HepG2 (cell line): ENCODE results near the gene FBN3. TPM values are rescaled to one million over a fixed set of nuclear protein-coding genes. Genes with fewer than 3 reads are reported as not detected.

Experiments used
- ATAC-seq: fragments of 200-7000 bp; cut with Tn5 transposase; 3 replicates; pipeline ENCODE4 v1.9.1; 2020; ENCODE audit warnings: mild to moderate bottlenecking, moderate library complexity
- BruUV-seq: library from RNA; stranded (reverse); fragments of 400-500 nt; replicated peaks from 2 replicates; lab custom pipeline; 2021; lab: Mats Ljungman, UMichigan
- CTCF ChIA-PET: fragments of 300-600 bp; formaldehyde crosslinking; extraction: SDS; loops from one replicate; lab custom pipeline; 2021; ENCODE audit warnings: low total read pairs, inconsistent platforms, low intra/inter-chr PET ratio; lab: Yijun Ruan, JAX
- POLR2A ChIA-PET: fragments of 350-600 bp; sonication (Branson Sonifier 250); formaldehyde crosslinking; loops from one replicate; lab custom pipeline; 2020; ENCODE audit warnings: antibody characterized with exemption, inconsistent platforms; lab: Yijun Ruan, JAX
- DNase-seq: peaks from one replicate; pipeline ENCODE4 v3.0.0-alpha.2; 2015; ENCODE audit warnings: low spot score
- FAIRE-seq: peaks from 3 replicates; lab custom pipeline; 2011; peaks lifted over from hg19 to GRCh38; lab: Jason Lieb, UNC
- H2AFZ ChIP-seq: one replicate; pipeline ENCODE4 v1.6.1; 2011; ENCODE audit warnings: low read length, inconsistent platforms
- H3K27ac ChIP-seq: fragments of 300-600 bp; 3 replicates; pipeline ENCODE4 v1.8.0; 2011; ENCODE audit warnings: mixed run types, mild to moderate bottlenecking, mixed read lengths, low read length, inconsistent platforms; ENCODE audit not compliant: insufficient read depth; ENCODE audit errors: extremely low read length
- H3K27me3 ChIP-seq, 2 experiments: fragments of 200-600 bp in 1 of 2; 2 replicates in 1 of 2; 3 replicates in 1 of 2; pipeline versions ENCODE4 v1.6.0 to v1.8.0; 2011; ENCODE audit warnings: low read length in 2 of 2, mild to moderate bottlenecking in 2 of 2, moderate library complexity in 2 of 2, inconsistent platforms in 1 of 2; ENCODE audit not compliant: insufficient read depth in 2 of 2, control insufficient read depth in 1 of 2
- H3K36me3 ChIP-seq, 2 experiments: fragments of 200-600 bp in 1 of 2; replicated peaks in 1 of 2; 2 replicates in 1 of 2; 3 replicates in 1 of 2; pipeline versions ENCODE4 v1.5.1 to v1.8.0; 2011; ENCODE audit warnings: low read length in 2 of 2, inconsistent platforms in 1 of 2; ENCODE audit not compliant: insufficient read depth in 2 of 2, control insufficient read depth in 1 of 2
- H3K4me1 ChIP-seq: 2 replicates; pipeline ENCODE4 v1.5.1; 2012; ENCODE audit warnings: low read length, inconsistent platforms; ENCODE audit not compliant: insufficient read depth
- H3K4me2 ChIP-seq: 2 replicates; pipeline ENCODE4 v1.6.0; 2011; ENCODE audit warnings: low read depth, low read length, inconsistent platforms
- H3K4me3 ChIP-seq, 3 experiments: fragments of 200-600 bp in 1 of 3; sonication (generic), shearing (Covaris generic) in 1 of 3; replicated peaks in 1 of 3; 2 replicates each; pipeline ENCODE4 v1.5.1; 2011 to 2016; ENCODE audit warnings: low read length in 3 of 3, inconsistent platforms in 2 of 3, low read depth in 2 of 3, mild to moderate bottlenecking in 2 of 3, control low read depth in 1 of 3, mixed read lengths in 1 of 3; ENCODE audit not compliant: insufficient read depth in 1 of 3
- H3K79me2 ChIP-seq: one replicate; pipeline ENCODE4 v1.6.1; 2011; ENCODE audit warnings: low read length, inconsistent platforms; ENCODE audit not compliant: insufficient read depth
- H3K9ac ChIP-seq: 2 replicates; pipeline ENCODE4 v1.6.0; 2011; ENCODE audit warnings: mild to moderate bottlenecking, low read depth, low read length, inconsistent platforms; ENCODE audit not compliant: insufficient read depth
- H3K9me3 ChIP-seq: 2 replicates; pipeline ENCODE4 v1.5.1; 2012; ENCODE audit warnings: mild to moderate bottlenecking, low read length
- H4K20me1 ChIP-seq: 2 replicates; pipeline ENCODE4 v1.6.0; 2011; ENCODE audit warnings: inconsistent platforms, mild to moderate bottlenecking, low read length, moderate library complexity; ENCODE audit not compliant: insufficient read depth
- FOSL2 ChIP-seq: sonication (generic); formaldehyde crosslinking; IDR thresholded peaks from 2 replicates; pipeline ENCODE4 v1.4.0; 2020; ENCODE audit warnings: missing genetic modification reagents
- FOXO1 ChIP-seq: sonication (generic); formaldehyde crosslinking; IDR thresholded peaks from 2 replicates; pipeline ENCODE4 v1.4.0; 2020; ENCODE audit warnings: missing genetic modification reagents
- GABPB1 ChIP-seq: IDR thresholded peaks from 2 replicates; pipeline ENCODE4 v1.6.1; 2016; ENCODE audit warnings: mild to moderate bottlenecking, missing genetic modification reagents, moderate library complexity, missing compliant biosample characterization
- IKZF1 ChIP-seq: fragments of 450-650 bp; IDR thresholded peaks from 2 replicates; pipeline ENCODE4 v1.7.1; 2016
- MED13 ChIP-seq: sonication (generic); formaldehyde crosslinking; IDR thresholded peaks from 2 replicates; pipeline ENCODE4 v1.5.0; 2020; ENCODE audit warnings: missing genetic modification reagents
- POLR2G ChIP-seq: fragments of 200-400 bp; formaldehyde crosslinking; IDR thresholded peaks from 2 replicates; pipeline ENCODE4 v1.6.1; 2018; ENCODE audit warnings: mild to moderate bottlenecking, low read depth, low read length, moderate library complexity
- PTBP1 ChIP-seq: fragments of 200-400 bp; formaldehyde crosslinking; IDR thresholded peaks from 2 replicates; pipeline ENCODE4 v1.6.1; 2018; ENCODE audit warnings: low read length, low read depth; ENCODE audit not compliant: poor library complexity, severe bottlenecking
- U2AF2 ChIP-seq: fragments of 200-400 bp; formaldehyde crosslinking; IDR thresholded peaks from 2 replicates; pipeline ENCODE4 v1.6.1; 2017; ENCODE audit warnings: low read depth, mild to moderate bottlenecking, low read length
- ZBTB7A ChIP-seq: sonication (generic); formaldehyde crosslinking; IDR thresholded peaks from 2 replicates; pipeline ENCODE4 v1.8.0; 2022; ENCODE audit warnings: mild to moderate bottlenecking, missing genetic modification reagents
- ZFX ChIP-seq: sonication (generic); formaldehyde crosslinking; IDR thresholded peaks from 2 replicates; pipeline ENCODE4 v1.4.0; 2020; ENCODE audit warnings: mild to moderate bottlenecking, low read depth, missing genetic modification reagents, moderate library complexity
- ZFYVE20 ChIP-seq: sonication (generic); formaldehyde crosslinking; IDR thresholded peaks from 2 replicates; pipeline ENCODE4 v1.8.0; 2023; ENCODE audit warnings: low read depth, mild to moderate bottlenecking, moderate library complexity, missing genetic modification reagents, borderline replicate concordance
- ZMYM2 ChIP-seq: sonication (generic); formaldehyde crosslinking; IDR thresholded peaks from 2 replicates; pipeline ENCODE4 v1.8.0; 2022; ENCODE audit warnings: mild to moderate bottlenecking, missing genetic modification reagents
- ZNF331 ChIP-seq: sonication (generic); formaldehyde crosslinking; IDR thresholded peaks from 2 replicates; pipeline ENCODE4 v1.4.0; 2020; ENCODE audit warnings: missing genetic modification reagents
- ZNF496 ChIP-seq: sonication (generic); formaldehyde crosslinking; IDR thresholded peaks from 2 replicates; pipeline ENCODE4 v1.8.1; 2023; ENCODE audit warnings: mild to moderate bottlenecking, moderate library complexity, missing genetic modification reagents; ENCODE audit not compliant: insufficient replicate concordance
- ZNF569 ChIP-seq: sonication (generic); formaldehyde crosslinking; IDR thresholded peaks from 2 replicates; pipeline ENCODE4 v1.5.0; 2020; ENCODE audit warnings: mild to moderate bottlenecking, missing genetic modification reagents, moderate library complexity, borderline replicate concordance
- ZNF580 ChIP-seq: IDR thresholded peaks from 2 replicates; pipeline ENCODE4 v1.6.1; 2016; ENCODE audit warnings: low read depth, borderline replicate concordance
- ZNF75D ChIP-seq: sonication (generic); formaldehyde crosslinking; IDR thresholded peaks from 2 replicates; pipeline ENCODE4 v1.8.1; 2023; ENCODE audit warnings: missing genetic modification reagents, mild to moderate bottlenecking, borderline replicate concordance
- WGBS: methylation state at CpG from one replicate; pipeline ENCODE4 v1.1.6; 2017; ENCODE audit warnings: low lambda C conversion rate; 5-methylcytosine and 5-hydroxymethylcytosine counted together
- in situ Hi-C: cut with HindIII; loops from 2 replicates; pipeline ENCODE4 v1.10.0; 2017; ENCODE audit warnings: low pct_unique_long_range_greater_than_20kb; ENCODE audit not compliant: extremely low pct_ligation_motif_present
- intact Hi-C: fragments of 100-400 bp; cut with micrococcal nuclease; formaldehyde crosslinking; loops from one replicate; pipeline ENCODE4 v1.10.0; 2022; ENCODE audit not compliant: unreplicated experiment
- polyA plus RNA-seq, 8 experiments: library from polyadenylated mRNA; depleted of rRNA in 3 of 8; stranded (reverse) in 7 of 8; unstranded in 1 of 8; fragments of >200 nt; fragmentation: Illumina TruSeq in 4 of 8; extraction: Trizol in 4 of 8; gene quantifications; 2 replicates each; pipeline versions ENCODE4 v1.2.1 to v1.2.3, GENCODE V29; 2011 to 2016; ENCODE audit warnings: low read depth in 4 of 8, missing spikeins in 1 of 8, mixed read lengths in 1 of 8; ENCODE audit not compliant: insufficient read depth in 1 of 8
- total RNA-seq, 5 experiments: library from RNA; depleted of rRNA; stranded (reverse); fragments of >200 nt; fragmentation: Illumina TruSeq; extraction: Trizol; gene quantifications; 2 replicates each; pipeline ENCODE4 v1.2.3, GENCODE V29; 2016; ENCODE audit warnings: low read depth in 1 of 5
- TF ChIP-seq, protein P1 (sequence below): sonication (generic); formaldehyde crosslinking; IDR thresholded peaks from 2 replicates; pipeline ENCODE4 v1.4.0; 2020; ENCODE audit warnings: missing genetic modification reagents
- TF ChIP-seq, protein P2 (sequence below): sonication (generic); formaldehyde crosslinking; IDR thresholded peaks from 2 replicates; pipeline ENCODE4 v1.4.0; 2020; ENCODE audit warnings: mild to moderate bottlenecking, missing genetic modification reagents

The FBN3 gene
- total and polyA plus RNA-seq, 2 of the 13 experiments (the other 11 are each of a cell fraction or from before 2014, with no cell fraction given), result 0.20 to 1.3 TPM

DNA sequence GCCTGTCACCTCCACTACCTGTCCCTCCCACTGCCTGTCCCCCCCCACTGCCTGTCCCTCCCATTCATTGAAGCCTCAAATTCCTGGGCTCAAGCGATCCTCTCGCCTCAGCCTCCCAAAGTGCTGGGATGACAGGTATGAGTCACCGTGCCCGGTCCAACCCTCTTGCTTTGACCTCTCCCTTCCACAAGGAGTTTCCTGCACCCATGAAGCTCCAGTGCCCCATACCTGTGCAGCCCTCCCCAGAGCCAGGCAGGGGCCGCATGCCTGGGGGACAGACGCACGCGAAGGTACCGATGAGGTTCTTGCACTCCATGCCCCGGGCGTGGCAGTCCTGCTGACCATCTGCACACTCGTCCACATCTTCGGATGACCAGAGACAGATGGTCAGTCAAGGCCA lies 62.5 kb downstream of the FBN3 start (continued):
- TF ChIP-seq ZNF496 (CRISPR knock-in tag) (no peak), FOSL2 (CRISPR knock-in tag) (peak; percentile 72), MED13 (CRISPR knock-in tag) (no peak), PTBP1 (no peak), ZBTB7A (CRISPR knock-in tag) (no peak)
- TF ChIP-seq, protein P1, sequence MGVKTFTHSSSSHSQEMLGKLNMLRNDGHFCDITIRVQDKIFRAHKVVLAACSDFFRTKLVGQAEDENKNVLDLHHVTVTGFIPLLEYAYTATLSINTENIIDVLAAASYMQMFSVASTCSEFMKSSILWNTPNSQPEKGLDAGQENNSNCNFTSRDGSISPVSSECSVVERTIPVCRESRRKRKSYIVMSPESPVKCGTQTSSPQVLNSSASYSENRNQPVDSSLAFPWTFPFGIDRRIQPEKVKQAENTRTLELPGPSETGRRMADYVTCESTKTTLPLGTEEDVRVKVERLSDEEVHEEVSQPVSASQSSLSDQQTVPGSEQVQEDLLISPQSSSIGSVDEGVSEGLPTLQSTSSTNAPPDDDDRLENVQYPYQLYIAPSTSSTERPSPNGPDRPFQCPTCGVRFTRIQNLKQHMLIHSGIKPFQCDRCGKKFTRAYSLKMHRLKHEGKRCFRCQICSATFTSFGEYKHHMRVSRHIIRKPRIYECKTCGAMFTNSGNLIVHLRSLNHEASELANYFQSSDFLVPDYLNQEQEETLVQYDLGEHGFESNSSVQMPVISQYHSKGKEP (CRISPR knock-in tag), result no peak

DNA sequence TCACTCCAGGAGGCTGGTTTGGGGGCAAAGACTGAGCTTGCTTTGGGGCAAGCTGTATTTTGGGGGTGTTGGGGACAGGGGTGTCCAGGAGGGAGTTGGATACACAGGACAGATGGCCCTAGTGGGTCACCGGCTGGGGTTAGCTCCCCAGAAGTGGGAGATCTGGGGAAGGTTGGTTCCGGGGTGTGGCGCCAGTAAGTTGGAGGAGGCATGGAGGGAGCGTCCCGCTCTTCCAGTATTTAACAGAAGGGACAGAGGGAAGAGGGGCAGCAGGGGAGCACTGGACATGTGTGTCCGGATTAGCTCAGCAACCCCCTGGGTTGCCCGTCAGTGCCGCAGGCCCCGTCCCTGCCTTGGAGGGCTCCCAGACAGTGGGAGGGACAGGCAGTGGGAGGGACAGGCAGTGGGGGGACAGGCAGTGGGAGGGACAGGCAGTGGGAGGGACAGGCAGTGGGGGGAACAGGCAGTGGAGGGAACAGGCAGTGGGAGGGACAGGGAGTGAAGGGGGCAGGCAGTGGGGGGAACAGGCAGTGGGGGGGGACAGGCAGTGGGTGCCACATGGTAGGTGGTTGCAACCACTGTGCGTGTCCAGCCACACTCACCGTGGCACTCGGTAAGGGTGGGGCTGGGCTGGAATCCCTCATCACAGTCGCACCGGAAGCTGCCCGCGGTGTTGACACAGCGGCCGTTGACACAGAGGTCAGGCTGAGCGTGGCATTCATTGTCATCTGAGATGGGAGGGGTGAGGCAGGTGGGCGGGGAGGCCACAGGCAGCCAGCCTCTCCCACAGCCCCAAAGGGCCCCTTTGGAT lies 63.6 kb downstream of the FBN3 start:
- FAIRE-seq (peak; percentile 63), DNase-seq (peak; percentile 84), ATAC-seq (peak; percentile 74)
- Histone ChIP-seq H3K9ac (peak overlapping the region; percentile 58), H3K27me3 (no peaks in the 10 kb centered on the region), H3K4me1 (peaks cover 48% of the 10 kb centered on the region), H3K27ac (peak overlapping the region; percentile 39), H3K79me2 (no peaks in the 10 kb centered on the region), H4K20me1 (no peaks in the 10 kb centered on the region), H2AFZ (peak overlapping the region; percentile 15), H3K4me2 (peak overlapping the region; percentile 96), H3K9me3 (no peaks in the 10 kb centered on the region), H3K36me3 (no peaks in the 10 kb centered on the region), H3K4me3 (peak overlapping the region; percentile 44 to 63 (median 56); a peak in 5 of 6 replicates)
- in situ Hi-C loops (no loop called here), intact Hi-C loops (no loop called here)
- ChIA-PET POLR2A (interaction anchor here (1.0 to 1.6 kb wide), 4 partner anchors 10 to 143 kb away, joined by 3 to 5 read pairs (median 3); partner anchors contain the start of gene TIMM44), CTCF (no interaction called here)
- BruUV-seq, result no TSS peak
- WGBS, result 1% methylated on average over 10 of the region's 20 CpGs
- TF ChIP-seq, protein P2, sequence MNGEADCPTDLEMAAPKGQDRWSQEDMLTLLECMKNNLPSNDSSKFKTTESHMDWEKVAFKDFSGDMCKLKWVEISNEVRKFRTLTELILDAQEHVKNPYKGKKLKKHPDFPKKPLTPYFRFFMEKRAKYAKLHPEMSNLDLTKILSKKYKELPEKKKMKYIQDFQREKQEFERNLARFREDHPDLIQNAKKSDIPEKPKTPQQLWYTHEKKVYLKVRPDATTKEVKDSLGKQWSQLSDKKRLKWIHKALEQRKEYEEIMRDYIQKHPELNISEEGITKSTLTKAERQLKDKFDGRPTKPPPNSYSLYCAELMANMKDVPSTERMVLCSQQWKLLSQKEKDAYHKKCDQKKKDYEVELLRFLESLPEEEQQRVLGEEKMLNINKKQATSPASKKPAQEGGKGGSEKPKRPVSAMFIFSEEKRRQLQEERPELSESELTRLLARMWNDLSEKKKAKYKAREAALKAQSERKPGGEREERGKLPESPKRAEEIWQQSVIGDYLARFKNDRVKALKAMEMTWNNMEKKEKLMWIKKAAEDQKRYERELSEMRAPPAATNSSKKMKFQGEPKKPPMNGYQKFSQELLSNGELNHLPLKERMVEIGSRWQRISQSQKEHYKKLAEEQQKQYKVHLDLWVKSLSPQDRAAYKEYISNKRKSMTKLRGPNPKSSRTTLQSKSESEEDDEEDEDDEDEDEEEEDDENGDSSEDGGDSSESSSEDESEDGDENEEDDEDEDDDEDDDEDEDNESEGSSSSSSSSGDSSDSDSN (CRISPR knock-in tag), result 0 out of 2 replicates have a peak, but pooled peaks have one; percentile 24
- TF ChIP-seq U2AF2 (no peak), ZMYM2 (CRISPR knock-in tag) (peak; percentile 57), POLR2G (peak; percentile 64; the same call in 1 of the 2 replicates), FOXO1 (CRISPR knock-in tag) (peak; percentile 91), ZNF580 (CRISPR knock-in tag) (peak; percentile 86; the same call in 1 of the 2 replicates), GABPB1 (CRISPR knock-in tag) (peak; percentile 92), ZFX (CRISPR knock-in tag) (peak; percentile 66), ZFYVE20 (CRISPR knock-in tag) (no peak), ZNF331 (CRISPR knock-in tag) (peak; percentile 63), IKZF1 (no peak), ZNF569 (CRISPR knock-in tag) (no peak), ZNF75D (CRISPR knock-in tag) (no peak)
